ENCODE measurements around the gene RBPJ.

The RBPJ gene

GRCh38 chr4:26404743-26405206 lies 84.0 kb downstream of the RBPJ start:
- DNase-seq (ENCODE audit: low read depth): no peak
- TF ChIP-seq CTCF (conservative IDR thresholded peaks at IDR 0.05; ENCODE audit: low read length): no peak
- H3K4me3 ChIP-seq (ENCODE audit: low read length): no peak overlapping the region

GRCh38 chr4:26406346-26406975 lies 85.6 kb downstream of the RBPJ start:
- no peak for TF ChIP-seq CTCF (conservative IDR thresholded peaks at IDR 0.05; ENCODE audit: low read length)
- no peak overlapping the region for H3K4me3 ChIP-seq (ENCODE audit: low read length)
- DNase-seq (ENCODE audit: low read depth): peak; percentile 22

- H3K4me3 ChIP-seq (ENCODE audit: low read length): no peak overlapping the region
- no peak for TF ChIP-seq CTCF (conservative IDR thresholded peaks at IDR 0.05; ENCODE audit: low read length)
- DNase-seq (ENCODE audit: low read depth): peak; percentile 81
These were observed 86.7 kb downstream of the RBPJ start for GRCh38 chr4:26407476-26407875.

GRCh38 chr4:26410385-26411293 lies 89.8 kb downstream of the RBPJ start:
- no peak overlapping the region for H3K4me3 ChIP-seq (ENCODE audit: low read length)
- peak; percentile 59 for DNase-seq (ENCODE audit: low read depth)
- TF ChIP-seq CTCF (conservative IDR thresholded peaks at IDR 0.05; ENCODE audit: low read length): peak; percentile 73

- no peak for TF ChIP-seq CTCF (conservative IDR thresholded peaks at IDR 0.05; ENCODE audit: low read length)
- H3K4me3 ChIP-seq (ENCODE audit: low read length): no peak overlapping the region
- DNase-seq (ENCODE audit: low read depth): no peak
These were observed 91.9 kb downstream of the RBPJ start for GRCh38 chr4:26412381-26413372.

- no peak for TF ChIP-seq CTCF (conservative IDR thresholded peaks at IDR 0.05; ENCODE audit: low read length)
- no peak for DNase-seq (ENCODE audit: low read depth)
- H3K4me3 ChIP-seq (ENCODE audit: low read length): no peak overlapping the region
These were observed 92.8 kb downstream of the RBPJ start for GRCh38 chr4:26413582-26413981.
